WERI-Rb-1 (cell line): ENCODE results near the gene CTIF.

Source experiments
- DNase-seq: peaks from one replicate; pipeline ENCODE4 v3.0.0-alpha.2; 2020
- H3K27ac ChIP-seq: fragments of 250-450 bp; sonication (Bioruptor Pico); 2 replicates; pipeline ENCODE4 v1.5.1; 2020; ENCODE audit warnings: mild to moderate bottlenecking, moderate library complexity
- H3K27me3 ChIP-seq: fragments of 250-450 bp; sonication (Bioruptor Pico); 2 replicates; pipeline ENCODE4 v1.5.1; 2021; ENCODE audit warnings: mild to moderate bottlenecking, low read depth, moderate library complexity; ENCODE audit not compliant: insufficient read depth, severe bottlenecking
- H3K36me3 ChIP-seq: fragments of 250-450 bp; sonication (Bioruptor Pico); 2 replicates; pipeline ENCODE4 v1.5.1; 2020; ENCODE audit warnings: mild to moderate bottlenecking, moderate library complexity
- H3K4me3 ChIP-seq: 2 replicates; pipeline ENCODE4 v1.5.1; 2011; ENCODE audit warnings: low read depth, mild to moderate bottlenecking, control low read depth, low read length
- H3K9me3 ChIP-seq: fragments of 250-450 bp; sonication (Bioruptor Pico); 2 replicates; pipeline ENCODE4 v1.5.1; 2021; ENCODE audit warnings: mild to moderate bottlenecking, moderate library complexity; ENCODE audit not compliant: severe bottlenecking
- CTCF ChIP-seq: IDR thresholded peaks from 2 replicates; pipeline ENCODE4 v1.5.1; 2011; ENCODE audit warnings: low read depth, mild to moderate bottlenecking, control low read depth, inconsistent platforms, low read length

Gene CTIF

GRCh38 chr18:48555465-48555995 lies 16.7 kb downstream of the CTIF start:
- no peak for DNase-seq
- H3K9me3 ChIP-seq: no peaks in the 10 kb centered on the region
- H3K27ac ChIP-seq: no peak overlapping the region
- TF ChIP-seq CTCF: no peak
- no peaks in the 10 kb centered on the region for H3K27me3 ChIP-seq
- peaks cover 5% of the 10 kb centered on the region for H3K36me3 ChIP-seq
- H3K4me3 ChIP-seq: no peak overlapping the region

- DNase-seq: no peak
- Histone ChIP-seq H3K27ac (no peak overlapping the region), H3K36me3 (peaks cover 5% of the 10 kb centered on the region), H3K27me3 (no peaks in the 10 kb centered on the region), H3K4me3 (no peak overlapping the region), H3K9me3 (no peaks in the 10 kb centered on the region)
- no peak for TF ChIP-seq CTCF
Measured at GRCh38 chr18:48557640-48558174, 18.9 kb downstream of the CTIF start.

GRCh38 chr18:48558248-48558647 lies 19.4 kb downstream of the CTIF start:
- DNase-seq: no peak
- H3K9me3 ChIP-seq: no peaks in the 10 kb centered on the region
- no peak for TF ChIP-seq CTCF
- H3K36me3 ChIP-seq: peaks cover 5% of the 10 kb centered on the region
- no peak overlapping the region for H3K4me3 ChIP-seq
- H3K27ac ChIP-seq: no peak overlapping the region
- H3K27me3 ChIP-seq: no peaks in the 10 kb centered on the region

GRCh38 chr18:48560491-48560890 lies 21.7 kb downstream of the CTIF start:
- Histone ChIP-seq H3K27ac (no peak overlapping the region), H3K9me3 (no peaks in the 10 kb centered on the region)

DNA sequence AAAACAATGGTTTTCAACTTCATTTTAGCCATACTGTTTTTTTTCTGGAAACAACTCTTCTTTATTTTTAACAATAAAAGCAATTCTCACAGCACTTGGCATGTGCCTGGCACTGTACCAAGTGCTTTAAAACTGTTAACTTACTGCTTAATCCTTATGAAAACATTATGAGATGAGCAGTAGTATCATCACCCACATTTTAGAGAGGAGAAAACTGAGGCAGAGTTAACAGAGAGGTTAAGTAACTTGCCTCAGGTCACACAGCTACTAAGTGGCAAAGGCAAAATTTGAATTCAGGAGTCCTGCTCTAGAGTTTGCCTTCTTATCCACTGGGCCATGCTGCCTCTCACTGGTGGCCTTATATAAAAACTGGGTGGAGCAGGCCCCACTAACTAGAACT lies 23.2 kb downstream of the CTIF start:
- H3K9me3 ChIP-seq: no peaks in the 10 kb centered on the region
- no peaks in the 10 kb centered on the region for H3K27me3 ChIP-seq
- no peak overlapping the region for H3K4me3 ChIP-seq
- no peak for TF ChIP-seq CTCF
- H3K27ac ChIP-seq: no peak overlapping the region
- no peak for DNase-seq
- no peaks in the 10 kb centered on the region; the same call in 1 of the 2 replicates for H3K36me3 ChIP-seq

More at GRCh38 chr18:48560491-48560890, 21.7 kb downstream of the CTIF start:
- Histone ChIP-seq H3K36me3 (peaks cover 2% of the 10 kb centered on the region; the same call in 1 of the 2 replicates), H3K27me3 (no peaks in the 10 kb centered on the region), H3K4me3 (no peak overlapping the region)
- TF ChIP-seq CTCF: no peak
- DNase-seq: no peak

DNA sequence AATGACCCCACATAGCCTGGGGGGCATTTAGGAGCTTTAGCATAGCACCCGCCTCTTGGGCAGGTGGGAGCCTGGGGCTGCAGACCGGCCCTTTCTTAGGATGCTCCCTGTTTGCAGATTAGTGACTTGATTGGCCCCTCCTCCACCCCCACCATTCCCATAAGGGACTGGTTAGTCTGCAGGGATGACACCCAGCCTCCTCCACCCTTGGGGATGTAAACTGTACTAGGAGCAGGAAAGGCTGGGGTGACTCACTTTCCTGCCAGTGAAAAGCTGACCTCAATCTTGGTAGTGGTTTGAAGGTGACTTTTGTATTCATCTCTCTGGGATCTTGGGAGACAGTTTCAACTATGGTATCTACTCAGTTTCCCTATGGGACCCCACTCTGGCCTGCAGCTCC lies 24.2 kb downstream of the CTIF start:
- H3K27ac ChIP-seq: no peak overlapping the region
- no peak for TF ChIP-seq CTCF
- no peak overlapping the region for H3K4me3 ChIP-seq
- DNase-seq: no peak
- no peaks in the 10 kb centered on the region for H3K27me3 ChIP-seq
- H3K9me3 ChIP-seq: no peaks in the 10 kb centered on the region
- H3K36me3 ChIP-seq: no peaks in the 10 kb centered on the region
